Ovary (tissue), 9 donors: ENCODE results near the gene SULT1A1. TPM values are rescaled to one million over a fixed set of nuclear protein-coding genes. Genes with fewer than 3 reads are reported as not detected.

Source experiments
- DNase-seq, 5 donors: peaks; one replicate each; pipeline ENCODE4 v3.0.0-alpha.2; 2019 to 2020
- H3K27ac ChIP-seq, 2 donors: fragments of 200-600 bp; one replicate each; pipeline versions ENCODE4 v1.5.1 to v1.8.0; 2019 to 2022
- H3K27me3 ChIP-seq: fragments of 200-600 bp; one replicate; pipeline ENCODE4 v1.8.0; 2022
- H3K36me3 ChIP-seq: fragments of 200-600 bp; sonication (generic); one replicate; pipeline ENCODE4 v1.5.1; 2019
- H3K4me1 ChIP-seq: one replicate; pipeline ENCODE4 v1.8.1; 2013; ENCODE audit warnings: mild to moderate bottlenecking, moderate library complexity; ENCODE audit not compliant: insufficient read depth
- H3K4me3 ChIP-seq: fragments of 200-600 bp; sonication (generic); one replicate; pipeline ENCODE4 v1.5.1; 2017
- H3K9me3 ChIP-seq, 2 donors: fragments of 200-600 bp in 1 of 2; sonication (generic) in 1 of 2; one replicate each; pipeline versions ENCODE4 v1.5.1 to v1.8.1; 2013 to 2019; ENCODE audit warnings: mild to moderate bottlenecking in 1 of 2, moderate library complexity in 1 of 2
- EP300 ChIP-seq: sonication (generic); formaldehyde crosslinking; IDR thresholded peaks from one replicate; pipeline ENCODE4 v1.6.1; 2017; ENCODE audit warnings: antibody characterized with exemption
- POLR2A ChIP-seq: fragments of 450-650 bp; IDR thresholded peaks from one replicate; pipeline ENCODE4 v1.6.1; 2017; ENCODE audit warnings: antibody characterized with exemption, mild to moderate bottlenecking, moderate library complexity
- WGBS, 3 donors: extraction: QIAGEN DNeasy Blood & Tissue Kit in 1 of 3; methylation state at CpG; one replicate each; pipeline versions ENCODE4 v1.1.5 to v1.1.7; 2013 to 2017; 5-methylcytosine and 5-hydroxymethylcytosine counted together
- intact Hi-C, 4 donors: fragments of 100-400 bp; cut with DNase I; formaldehyde crosslinking; loops; one replicate each; pipeline versions ENCODE4 v1.11.0 to v1.15.1; 2022 to 2023
- polyA plus RNA-seq, 2 donors: library from polyadenylated mRNA; stranded (reverse); fragments of 200-250 nt in 1 of 2; fragments of 350-450 nt in 1 of 2; fragmentation: Illumina TruSeq in 1 of 2; extraction: RNeasy Lipid Tissue Mini Kit (QIAGEN cat#74804) in 1 of 2; gene quantifications; one replicate each; pipeline ENCODE4 v1.2.3, GENCODE V29; 2013 to 2014
- total RNA-seq, 7 donors: library from RNA; depleted of rRNA in 2 of 7; stranded (reverse); fragments of >200 nt in 2 of 7; fragmentation: NEBNext Ultra II Directional in 3 of 7; extraction: Animal tissue kit (Norgen Biotek cat#: 25700) in 3 of 7; gene quantifications; one replicate each; pipeline versions ENCODE4 v1.1.0 to v1.2.4, GENCODE V29; 2016 to 2023
- TF ChIP-seq, protein P1 (sequence below), 3 donors: fragments of 450-650 bp in 2 of 3; fragments of 200-600 bp in 1 of 3; IDR thresholded peaks; one replicate each; pipeline versions ENCODE4 v1.5.1 to v1.8.0; 2016 to 2022; ENCODE audit warnings: antibody characterized with exemption in 3 of 3, mild to moderate bottlenecking in 1 of 3
- donor health status: DM: no; HTN: no; CAD: no; lungs with moderate emphysema.
- donor health status: DM: no; HTN: no; CAD: no.
- donor health status: Bipolar disorder and iron deficiency.
- donor health status: DM: yes; HTN: yes; CAD: no.
- donor health status: DM: no; HTN: no; CAD: no.
- donor health status: DM: yes; HTN: yes; CAD: no.

SULT1A1 gene
- total and polyA plus RNA-seq, 9 donors: 5.4 to 54.6 (median 11.3) TPM

GRCh38 chr16:28589930-28590329 is 19.9 kb downstream of the SULT1A1 start:
- DNase-seq: no peak
- WGBS, 3 donors: 78 to 84% (median 80%) methylated on average over 12 to 13 of the region's 13 CpGs
- Histone ChIP-seq H3K27ac (no peak overlapping the region), H3K27me3 (no peaks in the 10 kb centered on the region), H3K36me3 (no peaks in the 10 kb centered on the region), H3K9me3 (no peaks in the 10 kb centered on the region), H3K4me3 (no peak overlapping the region), H3K4me1 (no peaks in the 10 kb centered on the region)
- intact Hi-C loops: no loop called here
- TF ChIP-seq, protein P1, sequence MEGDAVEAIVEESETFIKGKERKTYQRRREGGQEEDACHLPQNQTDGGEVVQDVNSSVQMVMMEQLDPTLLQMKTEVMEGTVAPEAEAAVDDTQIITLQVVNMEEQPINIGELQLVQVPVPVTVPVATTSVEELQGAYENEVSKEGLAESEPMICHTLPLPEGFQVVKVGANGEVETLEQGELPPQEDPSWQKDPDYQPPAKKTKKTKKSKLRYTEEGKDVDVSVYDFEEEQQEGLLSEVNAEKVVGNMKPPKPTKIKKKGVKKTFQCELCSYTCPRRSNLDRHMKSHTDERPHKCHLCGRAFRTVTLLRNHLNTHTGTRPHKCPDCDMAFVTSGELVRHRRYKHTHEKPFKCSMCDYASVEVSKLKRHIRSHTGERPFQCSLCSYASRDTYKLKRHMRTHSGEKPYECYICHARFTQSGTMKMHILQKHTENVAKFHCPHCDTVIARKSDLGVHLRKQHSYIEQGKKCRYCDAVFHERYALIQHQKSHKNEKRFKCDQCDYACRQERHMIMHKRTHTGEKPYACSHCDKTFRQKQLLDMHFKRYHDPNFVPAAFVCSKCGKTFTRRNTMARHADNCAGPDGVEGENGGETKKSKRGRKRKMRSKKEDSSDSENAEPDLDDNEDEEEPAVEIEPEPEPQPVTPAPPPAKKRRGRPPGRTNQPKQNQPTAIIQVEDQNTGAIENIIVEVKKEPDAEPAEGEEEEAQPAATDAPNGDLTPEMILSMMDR (IDR thresholded peaks at IDR 0.05): no peak
- no peak for TF ChIP-seq EP300
- TF ChIP-seq POLR2A: no peak

DNA sequence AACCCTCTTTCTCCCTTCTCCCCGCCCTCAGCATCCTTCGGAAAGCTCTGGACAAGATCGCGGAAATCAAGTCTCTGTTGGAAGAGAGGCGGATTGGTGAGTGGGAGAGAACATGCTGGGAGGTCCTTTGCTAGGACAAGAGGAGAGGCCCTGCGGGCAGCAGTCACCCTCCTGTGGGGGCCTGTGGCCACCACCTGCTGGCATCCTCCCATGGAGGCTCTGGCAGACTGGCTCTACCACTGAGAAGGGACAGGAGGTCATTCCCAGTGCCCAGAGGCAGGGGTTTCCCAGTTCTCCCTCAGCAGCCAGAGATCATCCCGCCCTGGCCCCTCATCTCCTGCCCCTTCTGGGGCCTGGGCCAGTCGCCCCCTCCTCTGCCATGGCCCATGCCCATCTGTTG is 20.8 kb downstream of the SULT1A1 start:
- no peak overlapping the region for H3K4me3 ChIP-seq
- H3K27ac ChIP-seq: no peak overlapping the region
- 89 to 93% (median 91%) methylated on average over 8 of the region's 8 CpGs for WGBS, 3 donors
- no peaks in the 10 kb centered on the region for H3K27me3 ChIP-seq
- no peaks in the 10 kb centered on the region for H3K4me1 ChIP-seq
- H3K9me3 ChIP-seq: no peaks in the 10 kb centered on the region
- DNase-seq: no peak
- H3K36me3 ChIP-seq: no peaks in the 10 kb centered on the region
- TF ChIP-seq POLR2A (no peak), EP300 (no peak)
- TF ChIP-seq, protein P1 (IDR thresholded peaks at IDR 0.05): no peak
- intact Hi-C loops: no loop called here

DNA sequence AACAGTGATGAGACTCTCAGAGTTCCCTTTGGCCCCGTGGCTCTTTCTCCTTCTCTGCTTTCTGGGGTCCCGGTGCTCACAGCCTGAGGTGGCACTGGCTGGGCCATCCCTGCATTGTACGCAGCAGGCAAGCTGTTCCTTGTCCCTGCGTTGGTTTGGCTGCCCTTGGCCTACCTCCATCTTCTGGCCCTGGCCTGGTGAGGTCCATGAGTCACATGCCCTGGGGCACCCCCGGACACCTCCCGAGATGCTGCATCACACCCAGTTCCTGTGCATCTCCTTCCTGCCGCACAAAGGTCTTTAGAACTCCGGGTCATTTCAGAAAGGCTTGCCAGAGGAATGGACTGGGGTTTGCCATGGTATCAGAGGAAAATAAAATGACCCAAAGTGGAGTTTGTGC is 22.5 kb downstream of the SULT1A1 start:
- Histone ChIP-seq H3K4me3 (no peak overlapping the region), H3K27ac (no peak overlapping the region), H3K27me3 (no peaks in the 10 kb centered on the region), H3K9me3 (no peaks in the 10 kb centered on the region), H3K4me1 (no peaks in the 10 kb centered on the region), H3K36me3 (no peaks in the 10 kb centered on the region)
- DNase-seq: no peak
- TF ChIP-seq POLR2A: no peak
- no peak for TF ChIP-seq EP300
- TF ChIP-seq, protein P1 (IDR thresholded peaks at IDR 0.05): no peak
- 82 to 93% (median 91%) methylated on average over 8 of the region's 8 CpGs for WGBS, 3 donors
- intact Hi-C loops: no loop called here

DNA sequence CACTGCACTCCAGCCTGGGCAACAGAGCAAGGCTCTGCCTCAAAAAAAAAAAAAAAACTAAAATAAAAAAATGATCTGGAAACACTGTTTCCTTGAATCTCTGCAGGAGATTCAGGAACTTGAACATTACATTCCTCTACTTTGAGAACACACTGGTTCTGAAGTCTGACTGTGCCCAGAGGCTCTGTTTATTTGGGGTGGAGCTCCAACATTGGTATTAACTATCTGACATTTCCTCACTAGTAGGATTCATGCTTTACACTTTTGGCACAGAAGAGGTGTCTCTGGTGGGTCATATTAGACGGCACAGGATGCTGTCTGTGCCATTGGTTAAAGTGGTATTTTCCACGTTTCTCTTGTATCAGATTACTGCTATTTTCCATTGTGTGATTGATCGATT is 23.4 kb downstream of the SULT1A1 start:
- 85 to 87% (median 86%) methylated on average over 3 of the region's 3 CpGs for WGBS, 3 donors
- H3K4me3 ChIP-seq: no peak overlapping the region
- no peaks in the 10 kb centered on the region for H3K36me3 ChIP-seq
- H3K27ac ChIP-seq: no peak overlapping the region
- H3K9me3 ChIP-seq: no peaks in the 10 kb centered on the region
- H3K27me3 ChIP-seq: no peaks in the 10 kb centered on the region
- intact Hi-C loops: no loop called here
- H3K4me1 ChIP-seq: no peaks in the 10 kb centered on the region
- DNase-seq: no peak
- TF ChIP-seq, protein P1 (IDR thresholded peaks at IDR 0.05): no peak
- TF ChIP-seq EP300 (no peak), POLR2A (no peak)

- 68 to 80% (median 71%) methylated on average over 11 of the region's 11 CpGs for WGBS, 3 donors
- Histone ChIP-seq H3K9me3 (no peaks in the 10 kb centered on the region), H3K27ac (no peak overlapping the region), H3K4me1 (no peaks in the 10 kb centered on the region), H3K36me3 (no peaks in the 10 kb centered on the region), H3K27me3 (no peaks in the 10 kb centered on the region), H3K4me3 (no peak overlapping the region)
- TF ChIP-seq, protein P1 (IDR thresholded peaks at IDR 0.05): no peak
- no peak for TF ChIP-seq POLR2A
- TF ChIP-seq EP300: no peak
- DNase-seq: no peak
- intact Hi-C loops: no loop called here
Observed at GRCh38 chr16:28585674-28586073, 24.2 kb downstream of the SULT1A1 start.
